Endothelial cell of umbilical vein (primary cell): ENCODE data around the gene TBC1D10B. TPM values are rescaled to one million over a fixed set of nuclear protein-coding genes. Genes with fewer than 3 reads are reported as not detected.

Experiments used
- BruUV-seq: library from RNA; stranded (reverse); fragments of 400-500 nt; replicated peaks from 2 replicates; lab custom pipeline; 2021; lab: Mats Ljungman, UMichigan
- CTCF ChIA-PET: fragments of 300-600, 350-600 bp; sonication (Branson Sonifier 250); formaldehyde crosslinking; loops from one replicate; lab custom pipeline; 2021; ENCODE audit warnings: antibody characterized with exemption, inconsistent platforms; lab: Charles Lee
- POLR2A ChIA-PET: fragments of 300-600, 350-600 bp; sonication (Branson Sonifier 250); formaldehyde crosslinking; loops from one replicate; lab custom pipeline; 2021; ENCODE audit warnings: antibody characterized with exemption, inconsistent platforms; lab: Charles Lee
- DNase-seq: peaks from one replicate; pipeline ENCODE4 v3.0.0-alpha.2; 2011; ENCODE audit warnings: low read depth, low spot score
- FAIRE-seq: peaks from 2 replicates; lab custom pipeline; 2011; peaks lifted over from hg19 to GRCh38; lab: Jason Lieb, UNC
- H2AFZ ChIP-seq: 2 replicates; pipeline ENCODE4 v1.6.0; 2012; ENCODE audit warnings: low read depth, low read length, control low read depth, inconsistent platforms
- H3K27ac ChIP-seq: 2 replicates; pipeline ENCODE4 v1.5.1; 2011; ENCODE audit warnings: low read depth, mild to moderate bottlenecking, control low read depth, low read length, moderate library complexity; ENCODE audit not compliant: insufficient read depth
- H3K27me3 ChIP-seq, 2 experiments: 2 replicates each; pipeline versions ENCODE4 v1.6.0 to v1.6.1; 2011; ENCODE audit warnings: low read length in 2 of 2, mixed read lengths in 1 of 2; ENCODE audit not compliant: control insufficient read depth in 2 of 2, insufficient read depth in 2 of 2
- H3K36me3 ChIP-seq, 2 experiments: 2 replicates in 1 of 2; 3 replicates in 1 of 2; pipeline ENCODE4 v1.5.1; 2011; ENCODE audit warnings: low read length in 2 of 2, mild to moderate bottlenecking in 1 of 2, moderate library complexity in 1 of 2; ENCODE audit not compliant: control insufficient read depth in 2 of 2, insufficient read depth in 2 of 2; ENCODE audit errors: extremely low read depth in 1 of 2
- H3K4me1 ChIP-seq: 3 replicates; pipeline ENCODE4 v1.5.1; 2011; ENCODE audit warnings: mild to moderate bottlenecking, low read length; ENCODE audit not compliant: control insufficient read depth, insufficient read depth; ENCODE audit errors: extremely low read depth
- H3K4me2 ChIP-seq: 2 replicates; pipeline ENCODE4 v1.6.1; 2011; ENCODE audit warnings: low read length, control low read depth, mixed read lengths; ENCODE audit not compliant: insufficient read depth
- H3K4me3 ChIP-seq, 3 experiments: fragments of 200-600 bp in 1 of 3; sonication (generic), shearing (Covaris generic) in 1 of 3; replicated peaks in 1 of 3; 2 replicates each; pipeline ENCODE4 v1.5.1; 2011 to 2016; ENCODE audit warnings: control low read depth in 3 of 3, low read length in 3 of 3, mild to moderate bottlenecking in 2 of 3, inconsistent platforms in 1 of 3, low read depth in 1 of 3, moderate library complexity in 1 of 3; ENCODE audit not compliant: insufficient read depth in 1 of 3
- H3K79me2 ChIP-seq: 2 replicates; pipeline ENCODE4 v1.6.0; 2012; ENCODE audit warnings: low read length, inconsistent platforms; ENCODE audit not compliant: control insufficient read depth, insufficient read depth
- H3K9ac ChIP-seq: replicated peaks from 2 replicates; pipeline ENCODE3; 2011; ENCODE audit warnings: low read length, control low read depth; ENCODE audit not compliant: insufficient read depth; ENCODE audit errors: extremely low read depth
- H3K9me1 ChIP-seq: replicated peaks from 3 replicates; pipeline ENCODE4 v1.6.0; 2011; ENCODE audit warnings: mild to moderate bottlenecking, low read length; ENCODE audit not compliant: control insufficient read depth, insufficient read depth; ENCODE audit errors: extremely low read depth
- H3K9me3 ChIP-seq: replicated peaks from 2 replicates; pipeline ENCODE4 v1.5.1; 2012; ENCODE audit warnings: low read length, inconsistent platforms; ENCODE audit not compliant: control insufficient read depth, insufficient read depth
- H4K20me1 ChIP-seq: replicated peaks from 2 replicates; pipeline ENCODE3; 2011; ENCODE audit warnings: mild to moderate bottlenecking, low read length; ENCODE audit not compliant: control insufficient read depth, insufficient read depth; ENCODE audit errors: extremely low read depth
- CTCF ChIP-seq, 2 donors: IDR thresholded peaks; 1 replicate in 1 of 2; 2 replicates in 1 of 2; pipeline ENCODE4 v1.5.1; 2011; ENCODE audit warnings: low read length in 2 of 2, mild to moderate bottlenecking in 2 of 2, moderate library complexity in 2 of 2, control low read depth in 1 of 2, inconsistent platforms in 1 of 2, low read depth in 1 of 2; ENCODE audit not compliant: insufficient read depth in 1 of 2; ENCODE audit errors: extremely low read depth in 1 of 2
- EZH2 ChIP-seq: IDR thresholded peaks from 2 replicates; pipeline ENCODE4 v1.6.1; 2012; ENCODE audit warnings: borderline replicate concordance, low read depth, mild to moderate bottlenecking, moderate library complexity, low read length, inconsistent platforms; ENCODE audit not compliant: severe bottlenecking
- FOS ChIP-seq: IDR thresholded peaks from 2 replicates; pipeline ENCODE4 v1.6.1; 2011; ENCODE audit warnings: mild to moderate bottlenecking, low read length, moderate library complexity, borderline replicate concordance; ENCODE audit not compliant: insufficient read depth
- GATA2 ChIP-seq: IDR thresholded peaks from 2 replicates; pipeline ENCODE4 v1.7.0; 2011; ENCODE audit warnings: low read depth, mild to moderate bottlenecking, moderate library complexity, mixed read lengths, low read length; ENCODE audit not compliant: insufficient read length, insufficient read depth
- JUN ChIP-seq: IDR thresholded peaks from 2 replicates; pipeline ENCODE4 v1.6.1; 2011; ENCODE audit warnings: borderline replicate concordance, low read depth; ENCODE audit not compliant: insufficient read length, insufficient read depth
- MAX ChIP-seq: IDR thresholded peaks from 2 replicates; pipeline ENCODE4 v1.6.1; 2011; ENCODE audit not compliant: insufficient read depth, insufficient read length
- MYC ChIP-seq: IDR thresholded peaks from one replicate; pipeline ENCODE4 v1.6.1; 2011; ENCODE audit warnings: mild to moderate bottlenecking, low read depth, low read length
- POLR2A ChIP-seq: IDR thresholded peaks from 2 replicates; pipeline ENCODE4 v1.6.1; 2012; ENCODE audit warnings: low read depth, mild to moderate bottlenecking, control low read depth, low read length
- POLR2AphosphoS5 ChIP-seq: IDR thresholded peaks from 2 replicates; pipeline ENCODE4 v1.6.1; 2012; ENCODE audit warnings: low read depth, mild to moderate bottlenecking, control low read depth, low read length, moderate library complexity; ENCODE audit not compliant: insufficient read depth
- dilution Hi-C: fragments of 300-500 bp; cut with MboI; formaldehyde crosslinking; loops from one replicate; pipeline ENCODE4 v1.15.0; 2019; ENCODE audit warnings: low sequenced_read_pairs; ENCODE audit not compliant: extremely low pct_ligation_motif_present
- intact Hi-C: fragments of 100-400 bp; cut with micrococcal nuclease; formaldehyde crosslinking; loops from one replicate; pipeline ENCODE4 v1.10.0; 2022
- polyA plus RNA-seq, 4 experiments: library from polyadenylated mRNA; depleted of rRNA in 3 of 4; stranded (reverse) in 3 of 4; unstranded in 1 of 4; fragments of >200 nt; gene quantifications; 2 replicates each; pipeline versions ENCODE4 v1.2.1 to v1.2.3, GENCODE V29; 2011 to 2012; ENCODE audit warnings: missing spikeins in 1 of 4
- total RNA-seq: library from RNA; stranded (reverse); gene quantifications from 2 replicates; pipeline ENCODE4 v1.2.3, GENCODE V29; 2021

TBC1D10B gene
- total and polyA plus RNA-seq, 2 donors (not counting 3 experiments of a cell fraction or from before 2014, with no cell fraction given): 37.0 to 63.0 TPM

DNA sequence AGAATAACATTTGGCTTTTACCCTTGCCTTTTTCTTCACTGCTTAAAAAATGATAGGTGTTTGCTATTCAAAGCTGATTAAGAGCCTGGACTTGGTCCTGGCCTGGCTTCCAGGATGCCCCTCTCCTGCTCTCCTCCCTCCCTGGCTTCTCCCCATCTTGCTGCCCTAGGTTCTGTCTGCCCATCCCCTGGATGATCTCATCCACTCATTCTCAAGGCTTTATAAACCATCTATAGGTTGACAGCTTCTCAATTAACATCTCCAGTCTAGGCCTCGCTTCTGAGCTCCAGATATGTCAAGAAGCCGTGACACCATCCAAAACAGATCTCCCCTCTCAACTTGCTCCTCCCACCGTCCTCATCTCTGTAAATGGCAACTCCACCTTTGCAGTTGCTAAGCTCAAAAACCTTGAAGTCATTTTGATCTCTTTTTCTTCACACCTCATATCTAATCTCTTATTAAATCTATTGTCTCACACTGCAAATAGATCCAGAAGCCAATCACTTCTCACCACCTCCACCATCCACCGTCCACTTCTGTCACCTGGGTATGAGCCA, 45.8 kb upstream of the TBC1D10B start:
- no peak overlapping the region for H3K9ac ChIP-seq
- no TSS peak for BruUV-seq
- H4K20me1 ChIP-seq: no peaks in the 10 kb centered on the region
- peaks cover 3% of the 10 kb centered on the region for H3K4me1 ChIP-seq
- POLR2A ChIA-PET: interaction anchor here (0.7 kb wide), 1 partner anchor 9 kb away, joined by 12 read pairs; no protein-coding TSS in a partner anchor
- H3K27ac ChIP-seq: no peak overlapping the region
- no peak overlapping the region for H3K4me2 ChIP-seq
- H3K36me3 ChIP-seq: peaks cover 6 to 7% of the 10 kb centered on the region in 2 experiments
- H3K79me2 ChIP-seq: peaks cover 1% of the 10 kb centered on the region
- TF ChIP-seq MYC (no peak), EZH2 (no peak), JUN (no peak), POLR2AphosphoS5 (no peak), POLR2A (no peak), GATA2 (no peak), CTCF (IDR thresholded peaks at IDR 0.05; ENCODE audit: extremely low read depth in 1 of 2, insufficient read depth in 1 of 2, low read depth in 1 of 2, low read length in 2 of 2) (no peak), FOS (no peak), MAX (no peak)
- no peak overlapping the region for H2AFZ ChIP-seq
- FAIRE-seq (no peak), DNase-seq (no peak)
- no peaks in the 10 kb centered on the region for H3K9me1 ChIP-seq
- CTCF ChIA-PET: interaction anchor here (0.6 to 1.5 kb wide), 5 partner anchors 8 to 370 kb away, joined by 3 to 11 read pairs (median 4); partner anchors contain the start of genes DCTPP1, ZNF747 and ZNF771
- no peaks in the 10 kb centered on the region for H3K9me3 ChIP-seq
- intact Hi-C loops (no loop called here), dilution Hi-C loops (no loop called here)
- H3K27me3 ChIP-seq: no peaks in the 10 kb centered on the region
- H3K4me3 ChIP-seq: no peak overlapping the region
